GM21619 (cell line): ENCODE results near the gene RTEL1.
"Not testable (repeated sequence)": the region's sequence is repeated elsewhere in the genome, so short reads cannot be mapped to it uniquely, and the experiment has no call there.

ENCODE experiments used
- ATAC-seq: cut with Tn5 transposase; IDR thresholded peaks from one replicate; pipeline ENCODE4 v1.9.1; 2021; ENCODE audit not compliant: unreplicated experiment

RTEL1 gene

DNA sequence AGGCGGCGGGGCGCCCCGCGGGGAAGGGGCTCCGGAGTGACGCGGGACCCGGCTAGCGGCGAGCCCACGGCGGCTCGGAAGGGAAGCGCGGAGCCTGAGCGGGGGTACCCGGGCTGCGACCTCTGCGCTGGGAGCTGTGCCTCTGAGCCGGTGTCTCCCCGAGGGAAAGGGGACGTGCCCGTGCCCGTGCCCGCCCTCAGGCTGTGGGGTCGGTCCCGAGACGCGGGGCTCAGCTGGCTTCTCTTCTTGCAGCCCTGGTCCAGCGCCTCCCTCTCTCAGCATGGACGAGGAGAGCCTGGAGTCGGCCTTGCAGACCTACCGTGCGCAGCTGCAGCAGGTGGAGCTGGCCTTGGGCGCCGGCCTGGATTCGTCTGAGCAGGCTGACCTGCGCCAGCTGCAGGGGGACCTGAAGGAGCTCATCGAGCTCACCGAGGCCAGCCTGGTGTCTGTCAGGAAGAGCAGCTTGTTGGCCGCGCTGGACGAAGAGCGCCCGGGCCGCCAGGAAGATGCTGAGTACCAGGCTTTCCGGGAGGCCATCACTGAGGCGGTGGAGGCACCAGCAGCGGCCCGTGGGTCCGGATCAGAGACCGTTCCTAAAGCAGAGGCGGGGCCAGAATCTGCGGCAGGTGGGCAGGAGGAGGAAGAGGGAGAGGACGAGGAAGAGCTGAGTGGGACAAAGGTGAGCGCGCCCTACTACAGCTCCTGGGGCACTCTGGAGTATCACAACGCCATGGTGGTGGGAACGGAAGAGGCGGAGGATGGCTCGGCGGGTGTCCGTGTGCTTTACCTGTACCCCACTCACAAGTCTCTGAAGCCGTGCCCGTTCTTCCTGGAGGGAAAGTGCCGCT, 50.4 kb downstream of the RTEL1 start:
- no peak for ATAC-seq

DNA sequence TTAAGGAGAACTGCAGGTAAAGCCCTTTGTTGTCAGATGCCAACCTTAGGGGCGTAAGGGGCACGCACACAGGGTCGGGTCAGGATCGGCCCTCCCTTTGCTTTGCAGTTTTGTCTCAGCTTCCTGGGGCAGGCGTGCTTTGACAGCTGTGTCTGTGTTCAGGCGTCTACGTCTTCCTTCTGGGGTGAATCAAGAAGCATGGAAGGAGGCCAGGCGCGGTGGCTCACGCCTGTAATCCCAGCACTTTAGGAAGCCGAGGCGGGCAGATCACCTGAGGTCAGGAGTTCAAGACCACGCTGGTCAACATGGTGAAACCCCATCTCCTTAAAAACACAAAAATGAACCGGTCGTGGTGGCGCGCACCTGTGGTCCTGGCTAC, 51.0 kb downstream of the RTEL1 start:
- no peak for ATAC-seq

GRCh38 chr20:63711085-63711645, 53.1 kb downstream of the RTEL1 start:
- ATAC-seq, result no peak

DNA sequence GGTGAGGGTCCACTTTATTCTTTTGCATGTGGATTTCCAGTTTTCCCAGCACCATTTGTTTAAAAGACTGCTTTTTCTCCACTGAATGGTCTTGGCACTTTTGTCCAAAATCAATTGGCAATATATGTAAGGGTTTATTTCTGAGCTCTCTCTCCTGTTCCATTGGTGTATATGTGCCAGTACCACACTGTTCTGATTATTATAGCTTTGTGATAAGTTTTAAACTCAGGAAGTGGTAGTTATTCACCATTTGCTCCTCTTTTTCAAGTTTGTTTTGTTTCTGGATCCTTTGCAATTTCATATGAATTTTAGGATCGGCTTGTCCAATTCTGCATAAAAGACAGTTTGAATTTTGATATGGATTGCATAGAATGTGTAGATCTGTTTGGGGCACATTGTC, 54.1 kb downstream of the RTEL1 start:
- no peak for ATAC-seq

DNA sequence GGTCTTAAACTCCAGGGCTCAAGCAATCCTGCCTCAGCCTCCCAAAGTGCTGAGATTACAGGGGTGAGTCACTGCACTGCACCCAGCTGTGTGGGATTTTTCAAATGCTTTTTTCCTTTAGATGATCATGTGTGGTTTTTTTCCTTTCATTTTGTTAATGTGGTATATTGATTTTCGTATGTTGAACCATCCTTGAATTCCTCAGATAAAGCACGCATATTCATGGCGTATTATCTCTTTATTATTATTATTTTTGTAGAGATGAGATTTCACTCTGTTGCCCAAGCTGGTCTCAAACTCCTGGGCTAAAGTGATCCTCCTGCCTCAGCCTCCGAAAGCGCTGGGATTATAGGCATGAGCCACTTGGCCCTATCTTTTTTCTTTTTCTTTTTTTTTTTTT, 56.7 kb downstream of the RTEL1 start:
- ATAC-seq, result no peak

GRCh38 chr20:63718996-63719395, 60.9 kb downstream of the RTEL1 start:
- ATAC-seq, result no peak

- ATAC-seq, result not testable (repeated sequence)
Observed at GRCh38 chr20:63722967-63723622, 65.0 kb downstream of the RTEL1 start.

DNA sequence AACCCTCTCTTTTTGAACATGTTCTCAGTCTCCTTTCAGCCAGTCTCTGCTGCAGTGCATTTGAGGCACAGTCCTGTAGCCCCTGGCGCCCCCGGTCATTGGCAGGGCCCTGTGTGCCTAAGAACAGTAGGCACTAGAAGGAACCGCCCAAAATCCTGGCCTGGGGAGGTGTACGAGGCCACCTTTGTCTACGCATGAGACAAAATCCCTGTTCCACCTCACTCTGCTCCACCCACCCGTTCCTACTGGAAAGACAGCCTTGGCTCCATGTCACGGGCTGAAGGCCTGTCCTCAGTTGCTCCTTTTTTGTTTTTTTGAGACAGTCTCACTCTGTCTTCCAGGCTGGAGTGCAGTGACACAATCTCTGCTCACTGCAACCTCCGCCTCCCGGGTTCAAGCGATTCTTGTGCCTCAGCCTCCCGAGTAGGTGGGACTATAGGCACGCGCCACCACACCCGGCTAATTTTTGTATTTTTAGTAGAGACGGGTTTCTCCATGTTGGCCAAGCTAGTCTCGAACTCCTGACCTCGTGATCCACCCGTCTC, 72.1 kb downstream of the RTEL1 start:
- ATAC-seq, result not testable (repeated sequence)

DNA sequence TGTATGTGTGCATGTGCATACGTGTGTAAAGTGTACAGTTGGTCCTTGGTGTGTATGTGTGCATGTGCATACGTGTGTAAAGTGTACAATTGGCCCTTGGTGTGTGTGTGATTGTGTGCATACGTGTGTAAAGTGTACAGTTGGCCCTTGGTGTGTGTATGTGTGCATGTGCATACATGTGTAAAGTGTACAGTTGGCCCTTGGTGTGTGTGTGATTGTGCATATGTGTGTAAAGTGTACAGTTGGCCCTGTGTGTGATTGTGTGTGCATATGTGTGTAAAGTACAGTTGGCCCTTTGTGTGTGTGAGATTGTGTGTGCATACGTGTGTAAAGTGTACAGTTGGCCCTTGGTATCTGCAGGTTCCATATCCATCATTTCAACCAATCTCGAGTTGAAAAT, 73.3 kb downstream of the RTEL1 start:
- ATAC-seq, result no peak

- ATAC-seq, result no peak
Observed at GRCh38 chr20:63732118-63733095, 74.3 kb downstream of the RTEL1 start.

DNA sequence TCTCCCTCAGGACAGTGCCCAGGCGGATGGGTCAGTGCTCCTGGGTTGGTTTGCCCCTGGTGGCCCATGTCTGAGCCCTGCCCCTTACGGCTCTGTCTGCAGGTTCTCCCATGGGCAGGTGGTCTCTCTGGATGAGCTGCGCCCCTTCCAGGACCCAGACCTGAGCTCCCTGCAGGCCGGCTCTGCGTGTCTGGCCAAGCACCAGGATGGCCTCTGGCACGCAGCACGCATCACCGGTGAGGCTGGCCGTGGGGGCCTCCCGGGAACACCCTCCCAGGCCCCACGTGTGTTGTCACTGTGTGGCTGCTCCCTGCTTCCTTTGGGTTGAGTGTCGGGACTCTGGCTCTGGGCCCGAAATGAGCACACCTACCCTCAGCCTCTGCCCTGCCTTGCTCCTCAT, 75.0 kb downstream of the RTEL1 start:
- no peak for ATAC-seq

- no peak for ATAC-seq
Observed at GRCh38 chr20:63733579-63734081, 75.5 kb downstream of the RTEL1 start.

DNA sequence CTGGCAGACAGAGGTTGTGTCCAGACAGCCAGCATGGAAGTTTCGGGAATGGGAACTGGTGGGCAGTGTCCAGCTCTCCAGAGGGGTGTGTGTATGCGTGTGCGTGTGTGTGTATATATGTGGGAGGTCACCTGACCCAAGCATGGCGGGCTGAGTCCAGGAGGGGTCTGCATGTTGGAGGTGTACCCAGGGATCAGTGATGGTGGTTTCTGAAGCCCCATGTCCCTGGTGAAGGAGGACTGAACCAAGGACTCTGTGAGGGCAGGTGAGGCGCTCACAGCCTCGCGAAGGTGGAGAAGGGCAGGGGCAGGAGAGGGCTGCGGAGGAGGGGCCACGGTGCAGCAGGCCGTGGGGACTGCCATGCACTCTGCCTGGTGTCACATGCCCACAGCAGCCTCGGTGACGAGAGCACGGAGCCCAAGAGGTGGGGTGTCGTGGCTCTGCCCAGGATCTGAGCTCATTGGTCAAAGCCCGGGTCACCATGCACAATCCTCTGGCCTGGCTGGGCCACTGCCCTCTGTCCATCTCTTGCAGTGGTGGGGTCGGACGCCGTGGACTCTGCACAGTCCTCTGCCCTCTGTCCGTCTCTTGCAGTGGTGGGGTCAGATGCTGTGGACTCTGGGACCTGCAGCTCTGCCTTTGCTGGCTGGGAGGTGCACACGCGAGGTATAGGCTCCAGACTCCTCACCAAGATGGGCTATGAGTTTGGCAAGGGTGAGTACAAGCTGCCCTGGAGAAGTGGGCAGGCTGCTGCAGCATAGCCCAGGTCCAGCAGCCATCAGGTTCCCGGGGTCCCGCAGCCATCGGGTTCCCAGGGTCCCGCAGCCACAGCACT, 76.2 kb downstream of the RTEL1 start:
- ATAC-seq, result no peak

- no peak for ATAC-seq
Observed at GRCh38 chr20:63734946-63735858, 77.1 kb downstream of the RTEL1 start.

DNA sequence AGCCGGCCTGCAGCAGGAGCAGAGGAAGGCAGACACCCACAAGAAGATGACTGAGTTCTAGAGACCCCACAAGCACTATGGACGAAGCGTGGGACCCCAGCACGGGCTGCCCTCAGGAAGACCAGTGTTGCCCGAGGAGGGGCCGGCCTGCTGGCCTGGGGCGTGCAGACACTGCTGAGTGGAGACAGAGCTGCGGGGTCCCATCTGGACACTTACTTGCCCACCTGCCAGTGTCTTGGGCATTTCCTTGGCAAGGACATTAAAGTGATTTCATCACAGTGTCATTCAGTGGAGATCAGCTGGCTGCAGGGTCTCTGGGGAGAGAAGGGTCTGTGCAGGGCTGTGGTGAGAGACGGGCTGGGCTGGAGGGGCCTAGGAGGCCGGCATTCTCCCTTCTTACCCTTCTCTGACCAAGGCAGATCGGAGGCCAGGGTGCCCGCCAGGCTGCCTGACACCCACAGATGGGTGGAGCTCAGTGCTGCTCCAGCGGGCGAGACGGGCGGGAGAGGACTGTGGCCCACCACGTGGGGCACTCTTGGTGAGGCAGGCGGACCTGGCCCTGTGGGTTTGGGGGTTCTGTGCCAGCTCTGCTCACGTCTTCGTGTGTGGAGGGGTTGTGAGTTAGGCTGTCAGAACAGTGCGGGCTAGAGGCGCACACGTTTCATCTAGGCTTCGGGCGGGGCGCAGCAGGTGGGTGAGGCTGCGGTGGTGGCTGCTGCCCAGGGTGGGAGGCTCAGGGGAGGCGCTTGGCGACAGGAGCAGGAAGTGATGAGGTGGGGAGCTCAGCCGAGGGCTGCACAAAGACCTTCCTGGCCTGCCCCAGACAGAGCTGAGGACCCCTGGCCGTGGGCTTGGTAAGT, 78.0 kb downstream of the RTEL1 start, which contains the start of gene LIME1:
Gene LIME1 (plus strand): TSS at position 806 of the 860 bp plus-strand sequence. CDS start 886 bp downstream, outside the sequence.
- no peak for ATAC-seq

GRCh38 chr20:63736893-63737694, 79.0 kb downstream of the RTEL1 start:
- ATAC-seq, result no peak

DNA sequence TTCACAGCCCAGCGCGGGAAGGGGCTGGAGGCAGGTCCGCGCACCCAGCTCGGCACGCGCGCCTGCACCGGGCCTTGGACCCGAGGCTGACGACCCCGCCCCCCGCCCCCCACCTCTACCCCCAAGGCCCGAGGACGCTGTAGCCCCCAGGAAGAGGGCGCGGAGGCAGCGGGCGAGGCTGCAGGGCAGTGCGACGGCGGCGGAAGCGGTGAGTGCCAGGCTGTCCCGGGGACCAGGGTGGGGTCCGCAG, 79.5 kb downstream of the RTEL1 start:
- no peak for ATAC-seq
